T-helper 2 cell (primary cell): ENCODE measurements around the gene ENDOV.

ENCODE experiments used
- DNase-seq, 5 experiments: peaks; one replicate each; pipeline versions ENCODE4 v3.0.0 to v3.0.0-alpha.2; 2012 to 2022

The ENDOV gene

DNA sequence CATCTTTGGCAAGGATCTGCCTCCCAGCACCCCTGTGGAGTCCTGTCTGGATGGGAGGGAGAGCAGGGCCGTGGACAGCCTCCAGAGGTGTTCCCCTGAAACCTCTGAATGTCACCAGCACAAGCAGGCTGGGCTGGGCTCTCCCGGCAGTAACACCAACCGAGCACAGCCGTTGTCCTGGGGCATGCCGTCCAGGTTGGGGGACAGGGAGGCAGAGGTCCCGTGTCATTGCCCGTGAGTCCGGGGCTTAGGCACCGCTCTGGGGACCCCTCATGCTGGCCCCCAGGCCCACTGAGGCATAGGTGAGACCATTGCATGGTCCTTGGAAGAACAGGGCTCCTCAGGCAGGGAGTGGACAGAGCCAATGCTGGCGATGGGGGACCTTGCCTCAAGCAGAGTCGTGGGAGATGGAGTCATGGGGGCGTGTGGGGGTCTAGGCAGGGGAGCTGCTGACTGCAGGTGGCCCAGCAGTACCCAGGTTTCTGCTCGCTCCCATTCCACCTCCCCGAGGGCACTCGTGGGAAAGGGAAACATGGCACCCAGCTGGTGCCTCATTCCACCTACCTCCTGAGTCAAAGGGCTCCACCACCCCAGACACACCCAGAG lies 17.5 kb downstream of the ENDOV start:
- no peak for DNase-seq

DNA sequence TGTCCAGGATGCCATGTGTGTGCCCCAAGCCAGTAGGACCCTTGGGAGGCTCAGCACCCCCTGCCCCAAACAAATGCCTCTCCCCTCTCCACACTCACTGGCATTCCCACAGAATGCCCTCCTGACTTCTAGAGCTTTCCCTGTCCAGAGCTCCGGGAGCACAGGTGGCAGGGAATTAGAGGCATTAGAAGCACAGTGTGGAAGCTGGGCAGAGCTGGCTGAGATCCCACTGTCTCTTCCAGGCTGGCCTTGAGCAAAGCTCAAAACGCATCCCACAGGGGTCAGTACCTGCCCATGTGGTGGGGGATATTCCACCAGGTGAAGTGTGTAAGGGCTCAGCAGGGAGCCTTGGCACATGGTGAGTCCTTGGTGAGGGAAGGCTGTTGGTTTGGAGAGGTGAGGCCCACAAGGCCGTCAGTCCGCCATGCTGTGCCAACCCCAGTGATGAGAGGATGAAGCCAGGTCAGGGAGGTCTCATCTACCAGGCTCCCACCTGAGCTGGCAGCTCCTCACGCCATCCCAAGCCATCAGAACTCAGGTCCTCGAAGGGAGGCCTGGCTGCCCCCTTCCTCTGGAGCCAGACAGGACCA lies 18.1 kb downstream of the ENDOV start:
- no peak for DNase-seq

DNA sequence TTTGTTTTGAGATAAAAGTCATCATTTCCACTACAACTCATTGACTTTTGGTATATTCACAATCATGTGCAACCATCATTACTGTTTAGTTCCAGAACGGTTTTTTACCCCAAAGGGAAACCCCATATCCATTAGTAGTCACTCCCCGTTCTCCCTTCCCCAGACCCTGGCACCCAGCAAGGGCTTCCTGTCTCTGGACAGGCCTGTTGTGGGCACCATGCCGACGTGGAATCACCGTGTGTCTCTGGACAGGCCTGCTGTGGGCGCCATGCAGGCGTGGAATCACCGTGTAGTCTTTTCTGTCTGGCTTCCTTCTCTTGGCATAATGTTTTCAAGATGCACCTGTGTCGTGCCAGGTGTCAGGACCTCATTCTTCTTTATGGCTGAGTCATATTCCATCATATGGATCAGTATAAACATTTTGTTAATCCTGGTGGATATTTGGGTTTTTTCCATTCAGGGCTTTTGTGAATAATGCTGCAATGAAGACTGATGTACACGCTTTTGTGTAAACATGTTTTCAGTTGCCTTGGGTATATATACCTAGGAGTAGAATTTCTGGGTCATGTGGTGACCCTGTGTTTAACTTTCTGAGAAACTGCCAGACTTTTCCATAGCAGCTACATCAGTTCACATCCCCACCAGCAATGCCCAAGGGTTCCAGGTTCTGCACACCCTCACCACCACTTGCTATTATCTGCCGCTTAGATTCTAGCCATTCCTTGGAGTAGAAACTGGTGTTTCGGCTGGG lies 19.1 kb downstream of the ENDOV start:
- no peak for DNase-seq

DNA sequence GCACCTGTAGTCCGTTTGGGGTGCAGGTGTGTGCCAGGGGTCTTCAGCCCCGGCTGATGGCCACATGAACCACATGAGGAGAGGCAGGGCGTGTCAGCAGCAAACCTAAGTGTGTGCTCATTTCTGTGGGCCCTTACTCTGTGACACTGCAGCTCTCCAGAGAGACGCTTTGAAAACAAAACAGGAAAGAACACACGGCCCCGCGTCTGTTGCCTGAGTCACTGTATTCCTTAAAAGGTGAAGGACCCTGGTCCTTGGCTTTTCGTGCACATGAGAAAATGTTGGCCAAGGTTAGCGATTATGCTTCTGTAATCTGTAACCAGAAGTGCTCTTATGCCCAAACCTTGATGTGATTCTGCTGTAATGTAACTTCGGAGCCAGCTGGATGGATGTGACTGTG lies 22.6 kb downstream of the ENDOV start:
- no peak for DNase-seq

DNA sequence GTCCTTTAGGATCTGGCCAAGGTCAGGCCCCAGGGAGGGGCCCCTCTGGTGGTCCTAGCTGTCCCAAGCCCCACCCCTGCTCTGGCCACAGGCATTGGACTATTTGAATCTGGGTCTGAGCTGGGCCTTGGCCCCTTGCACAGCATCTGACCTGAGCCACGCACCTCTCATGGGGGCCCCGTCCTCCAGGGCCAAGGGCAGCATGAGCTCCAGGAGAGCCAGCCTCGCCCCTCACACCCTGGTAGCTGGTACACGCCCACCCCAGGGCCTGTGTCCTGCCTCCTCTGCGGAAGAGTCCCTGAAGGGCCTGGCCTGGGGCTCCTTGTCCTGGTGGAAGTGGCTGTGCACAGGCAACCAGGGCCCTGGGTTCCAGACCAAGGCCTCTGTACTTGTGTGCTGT lies 23.8 kb downstream of the ENDOV start:
- no peak for DNase-seq

DNA sequence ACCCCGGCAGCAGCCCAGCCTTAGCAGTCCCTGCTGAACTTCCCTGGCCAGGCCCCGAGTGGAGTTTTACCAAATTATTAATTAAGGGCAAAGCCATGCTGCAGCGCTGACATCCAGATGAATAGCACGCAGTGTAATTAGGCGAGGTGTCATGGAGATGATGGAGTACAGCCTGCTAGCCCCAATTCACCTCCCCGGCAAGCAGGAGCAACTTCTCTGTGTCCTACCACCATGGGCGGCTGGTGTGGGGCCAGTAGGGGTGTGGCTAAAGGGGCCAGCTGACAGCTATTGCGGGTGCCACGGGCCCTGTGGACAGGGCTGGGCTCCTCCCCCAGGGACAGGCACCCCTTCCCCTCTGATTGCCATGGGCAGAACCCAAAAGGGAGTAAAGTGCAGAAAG lies 24.5 kb downstream of the ENDOV start:
- no peak for DNase-seq

DNA sequence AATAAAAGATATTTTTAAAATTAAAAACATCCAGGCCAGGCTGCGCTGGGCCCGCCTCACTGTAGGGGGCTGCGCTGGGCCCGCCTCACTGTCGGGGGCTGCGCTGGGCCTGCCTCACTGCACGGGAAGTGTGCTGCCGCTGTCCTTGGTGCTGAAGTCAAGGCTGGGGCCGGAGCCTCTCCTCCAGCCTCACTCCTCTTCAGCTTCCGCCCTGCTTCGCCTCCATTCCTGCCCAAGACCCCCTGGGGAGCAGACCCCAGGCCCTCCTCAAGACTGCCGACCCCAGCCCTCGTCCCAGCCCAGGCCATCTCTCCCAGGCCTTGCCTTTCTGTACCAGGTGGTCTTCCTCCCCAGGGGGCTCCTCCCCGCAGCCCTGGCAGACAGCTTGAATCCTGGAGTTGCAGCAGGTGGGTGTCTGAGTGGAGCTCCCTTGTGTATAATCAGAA lies 26.2 kb downstream of the ENDOV start:
- DNase-seq: peak in 4 of 5 experiments; percentile 24 to 39 (median 35)

DNA sequence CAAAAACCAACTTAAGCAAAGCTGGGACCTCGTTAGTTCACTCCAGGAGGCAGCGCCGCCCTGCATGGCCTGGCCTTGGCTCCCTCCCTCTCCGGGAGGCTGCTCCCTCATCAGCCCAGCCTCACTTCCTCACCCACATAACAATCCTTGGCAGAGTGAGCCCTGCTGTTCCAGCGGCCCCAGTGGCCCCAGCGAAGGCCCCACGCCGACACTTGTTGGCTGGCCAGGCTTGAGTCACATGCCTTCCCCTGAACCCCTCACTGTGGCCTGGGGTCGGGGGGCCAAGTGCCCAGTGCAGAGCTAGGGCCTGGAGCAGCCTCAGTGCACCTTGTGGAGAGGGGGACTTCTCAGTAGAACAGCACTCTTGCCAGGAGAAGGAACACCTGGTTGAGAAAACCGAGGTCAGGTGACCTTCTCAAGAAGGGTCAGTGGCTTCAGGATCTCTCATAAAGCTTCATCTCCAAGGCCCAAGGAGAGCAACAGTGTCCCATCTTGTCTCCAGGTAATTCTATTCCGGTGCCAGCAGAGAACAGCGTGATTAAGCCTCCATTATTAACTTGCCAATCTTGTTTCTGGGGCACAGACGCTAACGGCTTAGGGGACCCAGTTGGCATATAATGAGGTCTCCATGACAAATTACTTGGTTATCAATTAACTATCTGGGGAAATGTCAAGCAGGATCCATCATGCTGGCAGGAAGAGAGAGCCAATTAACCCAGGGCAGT lies 26.8 kb downstream of the ENDOV start:
- DNase-seq: no peak

DNA sequence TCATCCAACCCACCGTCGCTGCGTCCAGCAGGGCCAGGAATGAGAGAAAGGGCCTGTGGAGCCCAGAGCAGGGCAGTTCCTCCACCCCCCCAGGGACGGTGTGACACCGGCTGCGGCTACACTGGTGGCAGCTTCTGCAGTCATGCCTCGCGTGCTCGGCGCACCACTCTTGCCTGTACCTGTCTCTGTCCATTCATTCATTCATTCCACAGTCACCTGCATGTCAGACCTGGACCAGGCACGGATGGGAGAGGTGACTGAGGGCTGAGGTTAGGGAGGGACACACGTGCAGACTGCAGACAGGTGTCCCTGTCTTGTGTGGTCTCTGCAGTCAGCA lies 27.3 kb downstream of the ENDOV start:
- no peak for DNase-seq

DNA sequence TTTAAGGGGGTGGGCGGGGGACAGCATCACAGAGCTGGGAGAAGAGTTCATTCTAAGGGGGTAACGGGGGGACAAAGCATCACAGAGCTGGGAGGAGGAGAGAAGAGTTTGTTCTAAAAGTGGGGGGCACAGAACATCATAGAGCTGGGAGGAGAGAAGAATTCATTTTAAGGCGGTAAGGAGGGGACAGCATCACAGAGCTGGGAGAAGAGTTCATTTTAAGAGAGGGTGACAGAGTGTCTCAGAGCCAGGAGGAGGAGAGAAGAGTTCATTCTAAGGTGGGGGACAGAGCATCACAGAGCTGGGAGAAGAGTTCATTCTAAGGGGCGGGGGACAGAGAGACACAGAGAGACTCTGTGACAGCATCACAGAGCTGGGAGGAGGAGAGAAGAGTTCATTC lies 27.8 kb downstream of the ENDOV start:
- DNase-seq: no peak

DNA sequence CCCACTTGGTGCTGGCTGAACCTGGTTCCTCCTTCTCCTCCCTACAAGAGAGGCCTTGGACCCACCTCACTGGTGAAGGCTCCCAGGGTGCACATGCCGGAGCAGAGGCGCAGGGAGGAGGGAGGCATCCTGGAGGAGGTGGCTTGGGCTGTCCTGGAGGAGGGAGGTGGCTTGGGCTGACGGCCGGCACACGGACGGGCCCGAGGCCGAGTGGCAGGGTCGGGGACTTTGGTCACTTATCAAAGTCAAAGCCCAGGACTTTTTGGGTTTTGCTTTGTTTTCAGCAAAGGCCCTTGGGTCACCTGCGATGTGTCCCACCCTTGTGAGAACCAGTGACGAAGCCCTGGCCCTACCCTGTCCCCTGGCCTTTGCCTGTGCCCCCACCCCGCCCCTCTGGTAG lies 28.5 kb downstream of the ENDOV start:
- no peak for DNase-seq

DNA sequence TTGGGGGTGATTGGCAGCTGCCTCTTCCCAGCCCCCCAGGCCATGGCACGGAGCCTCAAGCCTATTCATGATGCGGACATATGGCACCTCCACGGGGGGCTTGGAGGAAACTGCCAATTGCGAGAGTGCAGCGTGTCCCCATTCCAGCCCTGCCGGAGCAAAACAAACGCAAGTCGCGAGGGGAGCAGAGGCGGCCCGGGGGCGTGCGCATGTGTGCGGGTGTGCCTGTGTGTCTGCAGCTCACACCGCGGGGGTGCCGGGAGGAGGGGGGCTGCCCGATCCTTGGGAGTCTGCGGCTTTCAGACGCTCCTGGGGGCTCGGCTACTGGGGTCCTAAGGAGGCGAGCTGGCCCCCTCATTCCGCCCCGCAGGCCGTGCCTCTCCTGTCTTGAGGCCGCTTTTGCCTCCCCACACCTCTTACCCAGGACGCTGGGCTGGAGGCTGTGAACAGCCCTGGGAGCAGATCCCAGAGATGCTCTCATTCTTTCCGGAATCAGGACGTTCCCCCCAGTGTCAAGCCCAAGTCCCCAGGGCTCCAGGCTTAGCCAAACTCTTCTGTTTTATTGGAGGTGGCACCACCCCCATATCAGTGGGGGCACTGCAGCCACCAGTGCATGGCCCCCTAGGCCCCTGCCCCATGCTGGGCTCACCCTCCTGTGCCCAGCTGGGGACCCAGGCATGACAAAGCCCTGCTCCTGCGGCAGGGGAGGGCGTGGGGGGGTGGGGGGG lies 29.1 kb downstream of the ENDOV start:
- no peak for DNase-seq

DNA sequence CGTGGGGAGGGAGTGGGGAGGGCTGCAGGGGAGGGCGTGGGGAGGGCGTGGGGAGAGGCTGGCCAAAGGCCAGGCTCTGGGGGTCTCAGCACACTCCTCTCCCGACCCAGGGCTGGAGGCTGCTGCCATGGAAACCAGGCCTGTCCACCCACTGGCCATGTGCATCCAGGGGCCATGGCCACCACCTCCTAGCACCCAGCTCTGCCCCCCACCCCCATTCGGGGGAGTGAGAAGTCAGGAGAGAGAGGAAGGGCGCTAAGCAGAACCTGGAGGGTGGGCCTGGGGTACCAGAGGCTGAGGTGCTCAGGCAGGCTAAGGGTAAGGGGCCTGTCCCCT lies 29.6 kb downstream of the ENDOV start:
- DNase-seq: no peak

DNA sequence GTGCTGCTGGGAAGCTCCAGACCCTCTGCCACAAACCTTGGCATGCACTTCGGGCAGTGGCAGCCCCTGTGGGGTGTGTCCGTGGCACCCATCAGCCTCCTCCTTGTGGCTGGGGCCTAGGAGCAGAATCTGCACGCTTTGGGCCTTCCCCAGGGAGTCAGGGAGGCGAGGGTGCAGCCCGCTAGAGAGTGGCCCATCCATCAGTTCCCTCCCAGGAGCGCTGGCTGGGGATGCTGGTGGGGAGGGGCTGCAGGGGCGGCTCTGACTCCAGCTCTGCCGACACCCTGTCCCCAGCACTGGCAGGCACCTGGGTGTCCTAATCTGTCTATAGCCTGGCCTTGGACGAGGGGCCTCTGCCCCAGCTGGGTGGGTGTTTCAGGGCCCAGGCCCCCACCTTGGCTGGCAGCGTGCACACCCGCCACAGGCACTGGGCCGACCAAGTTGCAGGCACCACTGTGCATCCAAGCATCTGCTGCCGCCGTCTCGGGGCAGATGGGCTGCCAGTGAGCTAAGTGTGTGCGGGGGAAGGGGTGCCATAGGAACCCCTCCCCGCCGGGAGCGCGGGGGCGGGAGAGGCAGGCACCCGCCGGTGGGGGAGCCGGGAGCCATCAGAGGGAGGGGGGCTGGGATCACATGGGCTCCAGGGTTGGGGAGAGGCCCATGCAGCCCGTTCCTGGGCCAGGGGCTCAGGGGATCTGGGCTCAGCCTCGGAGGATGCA lies 30.2 kb downstream of the ENDOV start:
- DNase-seq: no peak

DNA sequence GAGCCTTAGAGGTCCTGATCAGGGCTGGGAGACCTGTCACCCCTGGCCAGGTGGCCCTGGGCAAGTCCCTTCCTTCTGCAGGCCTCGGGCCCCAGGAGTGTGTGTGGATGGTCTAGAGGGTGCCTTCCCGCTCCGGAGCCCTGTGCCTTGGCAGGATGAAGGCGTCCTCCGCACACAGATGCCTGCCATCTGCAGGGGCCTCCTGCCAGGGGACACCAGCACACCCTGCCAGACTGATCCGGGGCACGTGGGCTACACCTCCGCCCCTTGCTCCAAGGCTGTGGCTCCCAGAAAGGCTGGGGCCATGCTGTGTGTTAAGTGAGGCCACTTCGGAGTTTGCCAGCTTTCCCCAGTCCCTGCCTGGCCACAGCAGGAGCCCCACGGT lies 30.8 kb downstream of the ENDOV start:
- no peak for DNase-seq

DNA sequence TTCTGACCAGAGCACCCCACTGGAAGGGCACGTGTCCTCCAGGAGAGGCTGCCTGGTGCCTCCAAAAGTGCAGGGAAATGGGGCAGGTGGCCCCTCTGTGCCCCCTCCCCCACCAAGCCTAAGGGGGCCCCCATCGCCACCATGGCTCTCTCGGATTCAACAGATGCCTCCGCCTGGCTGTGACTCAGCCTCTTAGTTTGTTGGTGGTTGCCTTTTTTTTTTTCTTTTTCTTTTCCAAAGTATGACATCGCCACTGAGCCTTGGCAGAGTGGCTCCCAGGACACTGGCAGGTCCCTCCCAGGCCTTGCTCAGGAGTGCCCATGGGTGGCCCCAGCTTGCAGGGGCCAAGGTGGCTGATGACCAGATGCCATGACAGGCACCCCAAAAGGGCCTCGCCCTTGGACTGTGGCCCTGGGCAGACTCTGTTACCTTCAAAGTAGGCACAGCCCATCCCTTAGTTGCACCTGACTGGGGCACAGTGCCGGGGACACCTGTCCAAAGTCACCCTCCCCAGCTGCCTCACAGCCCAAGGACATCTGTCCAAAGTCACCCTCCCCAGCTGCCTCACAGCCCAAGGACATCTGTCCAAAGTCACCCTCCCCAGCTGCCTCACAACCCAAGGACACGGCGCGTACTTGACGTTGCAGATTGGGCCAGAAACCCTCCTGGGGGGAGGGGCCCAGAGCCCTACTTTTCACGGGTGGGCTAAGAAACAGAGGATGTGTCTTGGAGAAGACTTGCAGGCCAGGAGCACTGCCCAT lies 31.9 kb downstream of the ENDOV start:
- no peak for DNase-seq

DNA sequence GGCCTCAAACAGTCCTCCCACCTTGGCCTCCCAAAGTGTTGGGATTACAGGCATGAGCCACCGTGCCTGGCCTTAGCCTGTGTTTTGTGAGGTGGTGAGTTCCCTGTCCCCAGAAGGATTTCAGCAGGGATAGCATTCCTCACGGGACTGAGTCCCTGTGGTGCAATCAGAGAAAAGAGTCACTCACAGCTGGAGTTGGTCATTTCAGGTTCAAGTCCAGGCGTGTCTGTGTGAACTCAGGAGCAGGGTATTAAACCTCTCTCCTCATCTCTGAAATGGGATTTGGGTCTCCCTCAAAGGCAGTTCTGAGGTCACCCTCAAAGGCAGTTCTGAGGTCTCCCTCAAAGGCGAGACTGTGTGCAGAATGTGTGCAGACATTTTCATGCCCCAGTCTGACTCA lies 32.8 kb downstream of the ENDOV start:
- DNase-seq: no peak

DNA sequence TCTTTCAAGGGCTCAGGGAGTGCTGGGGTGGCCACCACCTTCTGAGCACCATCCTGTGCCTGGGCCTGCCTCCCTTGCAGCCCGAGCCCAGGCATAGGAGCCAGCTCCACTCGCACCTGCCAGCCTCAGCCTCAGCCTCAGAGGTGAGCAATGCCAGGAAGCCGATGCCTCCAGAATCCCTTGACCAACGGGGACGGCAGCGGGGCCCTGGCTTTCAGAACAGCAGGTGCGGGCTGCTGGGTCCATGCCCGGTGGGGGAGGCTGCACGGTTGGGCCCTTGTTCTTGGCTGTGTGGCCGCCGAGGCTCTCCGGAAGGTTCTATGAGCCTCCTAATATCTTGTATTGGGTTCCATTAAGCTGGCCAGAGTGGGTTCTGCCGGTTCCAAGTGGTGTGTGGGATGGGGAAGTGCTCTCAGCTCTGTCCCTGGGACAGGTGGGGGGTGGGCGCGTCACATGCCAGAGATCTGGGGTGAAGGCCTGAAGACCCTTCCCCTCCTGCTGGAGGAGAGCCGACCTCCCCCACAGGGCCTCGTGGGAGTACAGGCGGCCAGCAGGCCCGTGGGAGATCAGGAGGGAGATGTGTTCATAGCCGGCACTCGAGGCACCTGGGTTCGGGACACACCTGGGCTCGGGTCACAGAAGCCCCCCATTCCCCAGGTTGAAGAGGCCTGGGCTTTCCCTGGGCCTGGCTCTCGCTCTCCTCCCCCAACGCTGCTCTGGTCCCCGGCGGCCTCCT lies 34.4 kb downstream of the ENDOV start:
- no peak for DNase-seq

DNA sequence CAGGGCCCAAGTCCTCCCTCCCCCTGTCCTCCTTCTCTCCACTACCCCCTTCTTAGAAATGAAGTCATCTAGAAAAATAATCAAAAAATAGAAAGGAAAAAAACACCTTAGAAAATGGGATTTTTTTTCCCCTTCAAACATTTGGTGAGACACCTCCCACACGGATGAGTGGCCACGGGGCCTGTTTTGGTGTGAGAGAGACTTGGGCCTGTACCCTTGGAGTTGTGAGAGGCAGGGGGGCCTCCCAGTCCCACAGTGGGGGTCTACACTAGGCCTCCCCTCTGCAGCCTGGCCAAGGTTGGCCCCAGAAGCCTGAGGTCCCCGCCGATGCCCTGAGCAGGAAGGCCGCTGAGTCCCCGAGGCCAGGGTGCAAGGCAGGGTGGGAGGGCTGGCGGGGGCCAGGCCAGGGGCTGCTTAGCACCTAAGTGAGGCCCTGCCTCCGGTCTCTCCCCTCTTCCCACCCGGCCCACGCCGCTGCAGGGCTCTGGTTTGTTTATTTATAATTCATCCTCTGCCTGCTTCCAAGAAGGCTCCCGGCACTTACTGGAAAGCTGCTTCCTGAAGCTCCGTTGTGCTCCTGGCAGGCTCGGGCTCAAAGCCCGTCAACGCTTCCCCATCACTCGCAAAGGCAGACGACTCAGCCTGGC lies 35.1 kb downstream of the ENDOV start:
- DNase-seq: no peak

DNA sequence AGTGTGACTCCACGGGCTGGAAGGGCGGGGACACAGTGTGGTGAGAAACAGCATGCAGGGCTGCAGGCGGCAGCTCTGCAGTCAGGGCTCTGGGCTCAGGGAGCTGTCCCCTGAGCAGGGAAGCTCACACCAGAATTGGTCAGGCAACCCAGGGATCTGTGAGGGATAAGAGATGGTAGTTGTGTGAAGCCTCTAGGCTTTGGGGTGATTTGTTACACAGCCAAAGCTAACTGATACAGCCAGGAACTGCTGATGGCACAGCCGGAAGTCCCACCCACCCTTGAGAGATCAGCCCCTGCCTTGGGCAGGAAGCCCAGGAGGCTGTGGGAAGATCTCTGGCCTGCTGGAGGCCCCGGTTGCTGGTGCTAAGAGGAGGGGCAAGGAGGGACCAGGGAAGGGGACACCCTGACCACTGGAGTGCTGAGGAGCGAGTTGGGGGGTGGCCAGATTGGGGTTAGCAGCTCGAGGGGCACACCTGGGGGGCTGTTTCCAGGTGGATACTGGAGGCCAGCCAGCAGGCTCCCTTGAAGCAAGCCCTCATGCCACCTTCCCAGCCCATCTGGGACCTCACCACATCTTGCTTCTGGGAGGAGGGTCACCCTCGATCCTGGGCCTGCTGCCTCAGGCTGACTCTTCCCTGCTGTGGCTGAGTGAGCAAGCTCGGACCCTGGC lies 36.3 kb downstream of the ENDOV start:
- no peak for DNase-seq
